Endothelial cell of umbilical vein (primary cell): ENCODE measurements around the gene USP49.

Experiments
- CTCF ChIP-seq, 2 donors: IDR thresholded peaks; 1 replicate in 1 of 2; 2 replicates in 1 of 2; pipeline ENCODE4 v1.5.1; 2011; ENCODE audit warnings: low read length in 2 of 2, mild to moderate bottlenecking in 2 of 2, moderate library complexity in 2 of 2, control low read depth in 1 of 2, inconsistent platforms in 1 of 2, low read depth in 1 of 2; ENCODE audit not compliant: insufficient read depth in 1 of 2; ENCODE audit errors: extremely low read depth in 1 of 2
- EZH2 ChIP-seq: IDR thresholded peaks from 2 replicates; pipeline ENCODE4 v1.6.1; 2012; ENCODE audit warnings: borderline replicate concordance, low read depth, mild to moderate bottlenecking, moderate library complexity, low read length, inconsistent platforms; ENCODE audit not compliant: severe bottlenecking
- GATA2 ChIP-seq: IDR thresholded peaks from 2 replicates; pipeline ENCODE4 v1.7.0; 2011; ENCODE audit warnings: low read depth, mild to moderate bottlenecking, moderate library complexity, mixed read lengths, low read length; ENCODE audit not compliant: insufficient read length, insufficient read depth
- JUN ChIP-seq: IDR thresholded peaks from 2 replicates; pipeline ENCODE4 v1.6.1; 2011; ENCODE audit warnings: borderline replicate concordance, low read depth; ENCODE audit not compliant: insufficient read length, insufficient read depth
- MAX ChIP-seq: IDR thresholded peaks from 2 replicates; pipeline ENCODE4 v1.6.1; 2011; ENCODE audit not compliant: insufficient read depth, insufficient read length
- MYC ChIP-seq: IDR thresholded peaks from one replicate; pipeline ENCODE4 v1.6.1; 2011; ENCODE audit warnings: mild to moderate bottlenecking, low read depth, low read length
- POLR2A ChIP-seq: IDR thresholded peaks from 2 replicates; pipeline ENCODE4 v1.6.1; 2012; ENCODE audit warnings: low read depth, mild to moderate bottlenecking, control low read depth, low read length
- POLR2AphosphoS5 ChIP-seq: IDR thresholded peaks from 2 replicates; pipeline ENCODE4 v1.6.1; 2012; ENCODE audit warnings: low read depth, mild to moderate bottlenecking, control low read depth, low read length, moderate library complexity; ENCODE audit not compliant: insufficient read depth

DNA sequence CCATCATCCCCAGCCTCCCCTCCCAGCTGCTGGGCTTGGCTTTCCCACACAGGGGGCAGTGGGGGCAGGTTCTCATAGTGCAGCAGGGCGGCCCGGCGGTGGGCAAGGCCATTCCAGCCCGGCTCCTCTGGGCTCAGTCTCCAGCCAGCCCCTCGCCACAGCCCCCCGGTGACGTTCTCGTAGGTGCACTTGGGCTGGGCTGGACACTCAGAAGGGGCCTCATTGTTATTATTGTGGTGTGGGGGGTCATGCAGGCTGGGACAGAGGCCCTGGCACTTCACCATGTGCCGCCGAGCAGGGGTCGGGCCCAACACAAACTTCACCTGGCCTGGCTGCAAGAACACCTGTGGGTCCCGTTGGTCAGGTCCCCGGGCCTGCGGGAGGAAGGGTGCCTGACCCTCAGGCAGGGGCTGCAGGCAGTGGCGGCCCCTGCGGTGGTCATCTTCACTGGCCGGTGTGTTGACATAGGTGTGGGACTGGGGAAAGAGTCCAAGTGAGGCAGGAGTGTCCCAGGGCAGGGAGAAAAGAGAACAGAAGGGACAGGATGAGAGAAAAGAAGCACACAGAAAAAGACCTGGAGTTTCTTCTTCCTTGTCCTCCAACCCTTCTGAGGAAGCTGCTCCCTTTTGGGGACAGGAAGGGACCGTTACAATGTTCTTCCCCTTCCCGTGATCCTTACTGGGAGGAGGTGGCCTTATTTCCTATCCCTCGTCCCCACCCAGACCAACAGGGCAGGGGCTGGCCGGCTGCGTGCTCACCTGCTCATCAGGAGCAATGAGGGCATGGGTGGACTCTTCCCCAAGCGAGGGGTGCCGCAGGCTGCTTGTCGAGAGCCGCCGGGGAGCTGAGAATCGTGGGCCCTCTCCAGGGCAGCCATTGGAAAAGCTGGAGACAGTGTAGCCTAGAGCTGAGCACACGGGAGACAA, 123.9 kb downstream of the USP49 start:
- no peak for TF ChIP-seq CTCF (IDR thresholded peaks at IDR 0.05; ENCODE audit: extremely low read depth in 1 of 2, insufficient read depth in 1 of 2, low read depth in 1 of 2, low read length in 2 of 2)
- no peak for TF ChIP-seq POLR2AphosphoS5
- TF ChIP-seq POLR2A = no peak
- no peak for TF ChIP-seq MAX
- no peak for TF ChIP-seq EZH2
- TF ChIP-seq JUN = no peak
- no peak for TF ChIP-seq MYC
- TF ChIP-seq GATA2 = no peak
